NCI-H82 treated with DMSO at 0.1 percent for 48 hours (cell line): ENCODE results near the gene ITGA5.

Source experiments
- DNase-seq: peaks from one replicate; lab custom pipeline; 2025; ENCODE audit not compliant: unreplicated experiment; lab: John Stamatoyannopoulos, UW

ITGA5 gene

DNA sequence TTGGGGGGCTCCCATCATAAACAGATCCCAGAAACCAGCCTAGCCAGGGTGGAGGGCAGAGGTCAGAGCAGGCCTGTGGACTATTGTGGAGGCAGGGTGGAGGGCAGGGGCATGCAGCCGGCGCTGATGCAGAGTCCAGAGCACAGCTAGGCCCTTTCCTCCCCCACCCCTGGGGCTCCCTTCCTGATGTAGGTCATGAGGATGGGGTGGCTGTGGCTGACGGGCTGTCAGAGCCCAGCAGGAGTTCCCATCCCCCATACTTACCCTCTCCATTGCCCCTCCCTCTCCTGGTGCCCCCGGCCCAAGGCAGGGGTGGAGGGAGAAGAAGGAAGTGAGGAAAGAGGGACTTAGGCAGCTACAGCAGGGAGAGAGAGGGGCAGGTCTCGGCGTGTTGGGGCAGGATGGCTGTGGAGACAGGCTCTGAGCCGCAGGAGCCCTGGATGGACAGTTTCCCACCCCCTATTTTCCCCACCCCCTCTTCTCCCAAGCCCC, 28.8 kb downstream of the ITGA5 start:
- DNase-seq = no peak

DNA sequence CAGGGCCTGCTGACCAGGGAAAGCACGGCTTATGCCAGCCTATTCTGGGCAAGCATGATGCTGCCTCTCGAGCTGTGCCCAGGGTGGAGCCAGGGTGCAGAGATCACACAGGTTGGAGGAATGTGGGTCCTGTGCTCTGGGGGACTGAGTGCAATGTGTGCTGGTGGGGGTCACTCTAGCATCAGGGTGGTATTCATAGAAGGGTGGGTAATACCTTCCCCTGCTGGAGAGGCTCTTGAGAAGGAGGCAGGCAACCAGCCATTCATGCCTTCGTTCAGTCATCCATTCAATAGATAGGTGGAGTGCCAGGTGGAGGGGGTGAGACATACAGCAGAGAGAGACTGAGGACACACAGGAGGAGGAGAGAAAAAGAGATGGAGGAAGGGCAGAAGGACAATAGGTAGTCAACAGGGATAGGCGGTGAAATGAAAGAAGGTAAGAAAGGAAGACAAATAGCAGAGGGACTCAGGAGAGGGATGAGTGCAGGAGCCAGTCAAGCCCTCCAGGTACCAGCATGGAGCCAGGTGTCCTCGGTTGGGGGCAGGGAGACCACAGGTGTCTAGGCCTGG, 29.4 kb downstream of the ITGA5 start:
- DNase-seq = no peak

DNA sequence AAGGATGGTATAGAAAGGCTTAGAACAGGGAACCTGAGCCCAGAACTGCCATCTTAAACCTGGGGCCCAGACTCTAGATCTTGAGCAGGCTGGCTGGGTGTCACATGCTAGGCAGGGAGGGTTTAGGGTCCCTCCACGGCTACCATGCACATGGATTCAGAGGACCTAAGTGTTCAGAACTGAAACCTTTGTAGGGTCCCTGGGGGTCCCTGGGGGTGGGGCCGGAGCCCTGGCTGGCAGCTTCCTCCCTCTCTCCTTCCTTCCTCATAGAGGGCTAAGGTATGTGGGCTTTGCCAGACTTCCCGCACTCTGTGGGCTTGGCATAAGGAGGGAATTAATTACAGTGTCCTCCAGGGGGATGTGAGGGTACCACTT, 29.9 kb downstream of the ITGA5 start:
- no peak for DNase-seq

DNA sequence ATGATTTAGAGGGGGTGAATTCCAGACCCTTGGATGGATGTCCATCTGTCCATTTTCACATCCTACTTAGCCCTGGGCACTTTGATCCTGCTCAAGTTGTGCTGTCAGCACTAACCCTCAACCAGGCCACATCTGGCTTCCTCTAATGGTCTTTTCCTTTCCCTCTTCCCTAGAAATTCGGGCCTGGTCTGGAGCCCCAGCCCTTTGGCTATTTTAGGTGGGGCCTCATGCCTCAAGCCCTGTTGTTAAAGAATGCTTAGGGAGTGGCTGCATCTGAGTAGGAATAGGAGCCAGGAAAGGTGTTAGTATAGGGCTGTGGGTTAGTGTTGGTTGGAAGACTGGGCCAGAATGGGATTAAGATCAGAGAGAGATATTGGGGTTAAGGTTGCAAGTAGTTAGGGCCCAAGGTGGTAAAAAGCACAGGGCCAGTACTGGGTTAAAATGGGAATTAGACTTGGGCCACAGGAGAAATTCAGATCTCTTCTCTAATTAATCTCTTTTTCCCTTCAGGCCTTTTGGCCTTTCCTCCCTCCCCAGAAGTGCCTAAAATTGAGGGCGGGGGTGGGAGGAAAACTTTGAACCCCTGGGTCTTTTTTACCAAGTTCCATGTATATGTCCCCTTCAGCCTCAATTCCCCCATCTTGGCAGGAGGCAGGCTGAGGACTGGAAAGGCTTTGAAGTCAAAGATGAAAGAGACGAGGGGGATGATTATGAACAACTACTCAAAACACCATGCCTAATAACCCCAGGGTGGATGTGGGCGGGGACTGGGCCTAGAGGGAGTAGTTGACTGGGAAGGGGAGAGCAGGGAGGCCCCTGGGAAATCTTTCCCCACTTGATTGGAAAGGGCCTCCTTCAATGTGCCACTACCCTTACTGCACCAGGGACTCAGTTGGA, 30.6 kb downstream of the ITGA5 start:
- peak; percentile 61 for DNase-seq

DNA sequence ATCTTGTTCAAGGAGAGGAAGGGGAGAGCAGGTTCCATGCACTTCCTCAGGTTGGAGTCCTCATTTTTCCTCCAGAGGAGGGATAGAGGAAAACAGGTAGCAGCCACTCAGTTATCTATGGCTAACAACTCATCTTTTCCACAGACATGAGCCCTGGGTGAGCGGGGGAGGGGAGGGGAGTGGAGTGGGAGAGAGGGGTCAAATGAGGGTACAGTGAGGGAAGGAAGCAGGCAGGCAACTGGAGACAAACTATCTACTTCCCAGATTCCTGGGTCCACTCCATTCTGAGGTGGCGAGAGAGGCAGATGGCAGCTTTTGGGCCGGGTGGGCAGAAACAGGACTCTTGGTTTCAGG, 32.0 kb downstream of the ITGA5 start:
- no peak for DNase-seq

DNA sequence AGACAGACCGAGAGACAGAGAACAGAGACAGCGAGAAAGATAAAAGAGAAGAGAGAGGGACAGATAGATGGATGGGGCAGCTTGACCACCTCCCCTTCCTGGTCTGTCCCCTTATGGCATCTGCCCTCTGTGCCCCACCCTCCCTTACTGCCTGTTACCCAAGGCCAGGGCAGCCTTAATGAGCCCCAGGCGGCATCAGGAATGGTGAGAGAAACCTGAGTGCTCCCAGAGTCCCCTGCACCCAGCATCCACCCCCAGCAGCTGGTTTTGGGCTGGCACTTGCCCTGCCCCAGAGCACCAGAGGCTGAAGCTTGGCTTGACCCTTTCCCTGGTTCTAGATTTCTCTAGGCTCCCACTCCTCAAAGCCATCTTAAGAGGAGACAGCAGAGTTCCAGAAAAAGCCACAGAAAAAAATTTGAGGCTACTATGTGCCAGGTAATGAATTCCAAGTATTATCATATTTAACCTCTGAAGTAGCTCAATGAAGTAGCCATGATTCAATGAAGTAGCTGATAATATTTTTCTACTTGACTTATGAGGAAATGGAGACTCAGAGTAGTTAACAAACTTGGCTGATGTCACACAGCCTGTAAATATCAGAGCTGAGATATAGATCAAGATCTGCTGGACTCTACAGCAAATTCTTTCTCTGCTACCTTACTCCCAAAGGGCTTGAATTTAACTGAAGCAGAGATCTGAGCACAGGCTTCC, 32.5 kb downstream of the ITGA5 start:
- DNase-seq = no peak

DNA sequence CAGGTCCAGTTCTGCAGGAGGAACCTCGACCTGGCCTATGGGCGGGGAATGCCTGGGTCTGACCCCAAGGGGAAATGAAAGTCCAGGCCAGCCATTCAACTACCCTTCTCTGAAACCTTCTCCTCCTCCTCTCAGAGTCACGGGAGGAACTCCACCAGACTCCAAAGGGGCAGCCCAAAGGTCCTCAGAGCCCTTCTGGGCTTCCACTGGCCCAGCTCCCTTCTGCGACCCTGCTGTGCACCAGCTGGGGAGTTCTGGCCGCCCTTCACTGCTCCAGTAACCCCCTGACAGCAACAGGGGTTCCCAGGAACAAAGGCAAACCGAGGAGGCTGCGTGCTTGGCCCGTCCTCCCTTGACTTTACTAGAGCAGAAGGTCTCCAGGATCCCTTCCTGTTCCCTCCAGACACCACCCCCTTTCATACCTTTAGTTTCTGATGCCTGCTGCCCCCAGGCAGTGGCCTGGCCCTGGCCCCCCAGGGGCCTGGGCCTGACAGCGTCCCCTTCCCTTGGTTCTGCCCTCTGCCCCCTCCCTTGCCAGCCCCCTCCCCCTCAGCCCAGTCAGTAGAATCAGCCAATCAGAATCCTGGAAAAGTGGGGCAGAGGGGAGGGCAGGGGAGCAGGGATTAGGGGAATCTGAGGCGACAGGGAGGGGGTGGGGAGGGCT, 33.7 kb downstream of the ITGA5 start:
- DNase-seq = peak; percentile 85

DNA sequence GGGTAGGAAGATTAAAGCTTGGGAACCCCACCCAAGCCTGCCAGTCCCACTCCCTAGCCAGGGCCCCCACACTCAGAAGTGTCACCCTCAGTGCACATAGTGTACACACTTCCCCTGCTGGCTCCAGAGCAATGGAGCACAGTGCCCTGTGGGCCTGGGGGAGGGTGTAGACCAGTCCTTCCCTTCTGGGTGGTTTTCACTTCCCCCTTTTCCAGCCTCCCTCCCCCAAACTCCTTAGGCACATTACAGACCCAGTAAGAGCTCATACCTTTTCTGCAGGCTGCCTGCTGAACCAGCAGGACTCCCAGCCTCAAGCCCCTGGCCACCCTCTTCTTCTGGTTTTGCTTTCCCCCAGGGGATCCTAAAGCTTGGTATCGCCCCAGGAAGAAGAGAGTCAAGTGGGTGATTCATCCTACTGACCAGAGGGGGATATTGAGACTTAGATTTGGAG, 34.5 kb downstream of the ITGA5 start, which contains the start of gene ZNF385A:
Gene ZNF385A, minus strand, starts transcription at position 143 of the 451 bp plus-strand sequence. CDS start 219 bp downstream, outside the sequence.
- DNase-seq = no peak

DNA sequence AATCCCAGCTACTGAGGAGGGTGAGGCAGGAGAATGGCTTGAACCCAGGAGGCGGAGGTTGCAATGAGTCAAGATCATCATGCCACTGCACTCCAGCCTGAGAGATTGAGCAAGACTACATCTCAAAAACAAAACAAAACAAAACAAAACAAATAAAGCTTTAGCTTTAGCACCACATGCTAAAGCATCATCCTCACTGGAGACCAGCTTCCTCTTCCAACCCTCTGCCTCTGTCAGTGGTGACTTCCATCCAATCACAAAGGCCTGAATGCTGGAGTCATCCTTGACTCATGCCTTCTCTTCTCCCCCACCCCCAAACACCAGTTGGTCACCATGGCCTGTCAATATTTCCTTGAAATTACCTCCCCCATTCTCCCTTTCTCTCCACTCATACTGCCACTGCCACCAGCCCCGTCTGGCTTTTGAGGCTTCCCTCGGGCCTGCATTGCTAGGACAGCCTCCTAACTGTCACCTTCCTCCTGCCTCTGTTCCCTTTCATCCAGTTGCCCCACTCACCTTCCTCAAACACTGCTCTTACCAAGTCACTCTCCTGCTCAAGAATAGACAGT, 35.9 kb downstream of the ITGA5 start:
- no peak for DNase-seq

DNA sequence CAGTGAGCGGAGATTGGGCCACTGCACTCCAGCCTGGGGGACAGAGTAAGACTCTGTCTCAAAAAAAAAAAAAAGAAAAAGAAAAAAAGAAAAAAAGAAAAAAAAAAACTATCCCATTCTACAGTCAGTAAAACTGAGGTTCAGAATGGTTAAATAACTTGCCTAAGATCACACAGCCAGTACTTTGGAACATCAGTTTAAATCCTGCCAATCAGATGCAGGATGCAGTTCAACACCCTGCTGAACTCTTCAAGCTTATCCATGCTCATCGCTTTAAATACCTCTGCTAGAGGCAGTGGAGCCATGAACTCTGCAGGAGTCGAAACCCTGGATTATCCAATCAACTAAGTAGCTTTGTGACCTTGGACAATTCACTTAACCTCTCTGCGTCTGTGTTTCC, 37.9 kb downstream of the ITGA5 start:
- DNase-seq = no peak

DNA sequence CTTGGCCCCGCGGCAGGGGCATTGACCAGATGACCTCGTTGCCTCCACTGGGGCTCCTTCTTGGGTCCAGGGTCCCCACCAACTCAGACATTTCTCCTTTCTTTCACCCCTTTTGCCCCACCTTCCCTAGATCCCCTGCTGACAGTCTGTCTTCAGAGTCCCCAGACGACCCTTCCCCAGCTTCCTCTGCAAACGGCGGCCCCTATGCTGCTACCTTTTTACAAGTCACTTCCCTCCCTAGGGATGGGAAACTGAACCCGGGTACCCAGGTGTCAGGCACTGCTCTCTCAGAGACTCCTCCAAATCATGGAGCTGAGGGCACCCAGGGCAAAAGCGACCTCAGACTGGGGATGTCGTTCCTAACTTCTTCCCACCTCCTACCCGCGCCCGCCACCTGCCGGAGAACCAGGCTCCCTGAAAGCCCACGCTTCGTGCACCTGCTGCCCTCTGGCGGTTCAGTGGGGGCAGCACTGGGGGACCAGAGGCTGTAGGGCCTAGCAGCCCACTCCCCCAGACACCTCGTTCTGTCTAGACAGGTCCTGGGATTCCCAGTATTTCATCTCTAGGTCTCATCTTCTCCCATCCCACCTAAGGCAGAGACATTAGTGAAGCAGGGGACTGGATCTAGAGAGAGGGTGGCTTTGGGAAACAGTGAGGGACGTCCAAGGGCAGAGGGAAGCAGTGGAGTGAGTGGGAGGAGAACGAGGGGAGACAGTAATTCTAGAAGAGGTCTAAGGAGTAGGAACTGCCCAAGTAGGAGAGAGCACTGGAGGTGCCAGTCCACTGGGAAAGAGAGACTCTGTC, 39.5 kb downstream of the ITGA5 start:
- DNase-seq = peak; percentile 65

DNA sequence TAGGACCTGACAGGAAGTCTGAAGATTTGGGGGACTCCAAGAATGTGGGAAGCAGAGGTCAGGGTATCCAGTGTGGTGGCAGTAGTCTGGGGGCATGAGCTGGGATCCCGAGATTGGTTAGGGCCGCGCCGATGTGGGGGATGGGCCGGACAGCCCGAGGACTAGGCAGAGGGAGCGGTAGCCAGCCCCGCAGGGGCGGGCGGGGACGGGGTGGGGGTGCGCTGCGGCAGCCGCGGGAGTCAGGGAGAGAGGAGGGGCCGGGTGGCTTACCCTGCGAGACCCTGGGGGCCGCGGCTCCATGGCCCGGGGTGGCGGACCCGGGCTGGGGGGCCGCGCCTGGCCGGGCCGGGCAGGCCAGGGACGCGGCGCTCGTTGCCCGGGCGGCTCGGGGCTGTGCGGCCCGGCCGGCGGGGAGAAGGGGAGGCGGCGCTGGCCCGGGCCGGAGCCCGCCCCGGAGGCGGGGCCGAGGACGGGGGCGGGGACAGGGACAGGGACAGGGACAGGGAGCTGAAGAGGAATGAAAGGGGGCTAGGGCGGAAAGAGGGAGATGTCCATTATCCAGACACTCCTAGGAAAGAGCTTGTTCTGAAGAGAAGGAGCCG, 40.2 kb downstream of the ITGA5 start:
- DNase-seq = no peak

DNA sequence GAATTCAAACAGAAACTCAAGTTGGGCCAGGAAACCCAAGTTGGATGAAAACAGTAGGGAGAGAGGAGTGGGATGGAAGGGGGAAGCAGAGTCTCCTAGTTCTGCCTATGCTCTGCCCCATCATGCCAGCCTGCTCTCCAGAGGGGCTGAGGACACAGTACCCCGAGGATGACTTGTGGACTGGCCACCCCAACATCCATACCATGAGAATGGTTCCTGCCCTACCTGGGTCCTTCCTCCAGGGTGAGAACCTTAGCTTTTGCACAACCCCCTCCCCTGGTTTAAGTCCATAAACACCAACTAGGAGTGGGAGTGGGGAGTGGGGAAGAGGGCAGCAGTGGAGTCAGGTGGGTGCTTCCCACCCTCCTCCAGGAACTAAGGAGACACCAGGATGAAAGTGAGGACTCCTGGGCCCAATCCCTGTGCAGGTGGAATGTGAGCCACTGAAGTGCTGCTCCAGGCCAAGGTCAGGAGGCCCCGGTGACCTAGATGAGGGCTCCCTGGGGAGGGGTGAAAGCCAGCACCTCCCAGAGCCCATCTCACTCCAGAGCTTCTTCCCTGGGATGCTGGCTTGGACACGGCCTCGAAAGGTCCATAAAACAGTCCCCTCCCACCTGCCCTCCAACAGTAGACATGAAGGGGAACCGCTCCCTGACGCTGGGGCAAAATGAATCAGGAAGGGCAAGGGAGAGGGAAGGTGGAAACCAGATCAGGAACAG, 41.1 kb downstream of the ITGA5 start:
- no peak for DNase-seq

DNA sequence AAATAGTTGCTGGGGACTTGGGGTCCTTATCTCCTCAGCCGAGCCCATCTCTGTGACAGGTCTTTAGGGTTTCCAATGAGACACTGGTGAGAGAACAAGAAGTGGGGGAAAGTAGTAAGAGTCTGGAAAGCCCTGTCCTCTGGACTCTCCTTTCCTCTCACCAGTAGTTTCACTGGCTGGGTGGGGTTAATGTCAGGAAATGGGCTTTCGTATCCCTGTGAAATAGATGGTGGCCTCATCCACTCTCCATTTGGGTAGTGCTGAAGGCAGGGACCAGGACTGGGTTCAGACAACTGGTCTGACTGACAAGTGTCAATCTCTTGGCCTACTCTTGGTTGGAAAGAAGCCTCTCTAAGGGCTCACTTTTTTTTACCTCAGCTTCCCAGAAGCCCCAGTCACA, 42.1 kb downstream of the ITGA5 start:
- DNase-seq = no peak

DNA sequence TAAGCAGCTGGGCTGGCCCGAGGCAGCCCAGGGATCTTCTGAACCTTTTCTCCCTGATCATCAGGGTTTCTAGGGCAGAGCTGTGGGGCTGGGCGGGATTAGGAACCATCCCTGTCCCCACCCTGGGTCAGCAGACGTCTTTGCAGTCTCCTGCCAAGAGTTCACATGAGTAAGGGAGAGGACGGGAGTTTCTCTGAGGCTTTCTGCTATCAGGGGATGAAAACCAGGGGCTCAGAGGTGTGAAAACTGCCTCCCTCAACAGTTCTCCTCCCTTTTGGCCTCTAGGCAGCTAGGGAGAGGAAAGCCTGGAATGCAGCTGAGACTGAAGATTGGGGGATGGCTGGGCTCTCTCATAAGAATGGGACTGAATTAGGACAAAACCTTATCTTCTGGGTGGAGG, 42.5 kb downstream of the ITGA5 start:
- DNase-seq = no peak

DNA sequence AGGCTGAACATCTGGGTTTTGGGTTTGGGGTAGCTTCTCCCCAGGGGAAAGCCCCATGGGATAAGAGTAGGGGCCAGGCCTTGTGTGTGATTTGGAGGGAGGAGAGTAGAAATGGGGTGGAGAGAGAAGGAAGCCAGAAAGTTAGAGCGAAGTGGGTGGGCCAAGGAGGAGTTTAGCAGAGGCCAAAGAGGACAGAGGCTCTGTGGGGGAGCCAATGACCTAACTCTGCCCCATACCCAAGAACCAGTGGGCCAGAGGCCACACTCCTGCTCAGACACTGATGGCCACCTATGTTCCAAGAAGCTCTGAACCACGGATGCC, 43.8 kb downstream of the ITGA5 start:
- DNase-seq = no peak

DNA sequence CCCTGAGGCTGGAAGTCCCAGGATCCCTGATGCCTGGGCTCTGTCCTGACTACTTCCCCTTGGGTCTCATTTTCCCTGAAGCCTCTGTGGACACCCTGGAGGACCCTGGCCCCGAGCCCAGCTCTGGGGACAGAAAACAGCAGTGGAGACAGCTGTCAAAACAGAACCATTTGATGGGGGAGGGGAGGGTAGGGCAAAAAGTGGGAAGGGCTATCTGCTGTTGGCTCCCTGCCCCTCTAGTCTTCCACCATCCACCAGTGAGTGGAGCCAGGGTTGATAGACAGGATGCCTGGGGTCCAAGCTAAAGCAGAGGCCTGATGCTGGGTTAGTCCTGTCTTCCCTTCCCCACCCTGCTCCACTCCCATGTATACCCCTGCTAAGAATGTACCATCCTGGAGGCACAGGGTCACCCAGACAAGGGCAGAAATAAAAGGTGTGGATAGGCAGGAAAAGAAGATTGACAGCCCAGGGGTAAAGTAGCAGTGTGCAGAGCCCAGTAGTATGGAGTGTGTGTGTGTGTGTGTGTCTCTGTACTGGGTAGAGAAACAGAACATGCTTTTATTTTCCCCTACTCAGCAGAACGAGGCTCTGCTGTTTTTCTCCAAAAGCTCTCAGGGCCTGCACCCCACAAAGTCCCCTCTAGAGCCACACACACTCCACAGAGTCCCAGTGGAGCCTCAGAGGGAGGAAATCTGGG, 44.4 kb downstream of the ITGA5 start:
- no peak for DNase-seq

DNA sequence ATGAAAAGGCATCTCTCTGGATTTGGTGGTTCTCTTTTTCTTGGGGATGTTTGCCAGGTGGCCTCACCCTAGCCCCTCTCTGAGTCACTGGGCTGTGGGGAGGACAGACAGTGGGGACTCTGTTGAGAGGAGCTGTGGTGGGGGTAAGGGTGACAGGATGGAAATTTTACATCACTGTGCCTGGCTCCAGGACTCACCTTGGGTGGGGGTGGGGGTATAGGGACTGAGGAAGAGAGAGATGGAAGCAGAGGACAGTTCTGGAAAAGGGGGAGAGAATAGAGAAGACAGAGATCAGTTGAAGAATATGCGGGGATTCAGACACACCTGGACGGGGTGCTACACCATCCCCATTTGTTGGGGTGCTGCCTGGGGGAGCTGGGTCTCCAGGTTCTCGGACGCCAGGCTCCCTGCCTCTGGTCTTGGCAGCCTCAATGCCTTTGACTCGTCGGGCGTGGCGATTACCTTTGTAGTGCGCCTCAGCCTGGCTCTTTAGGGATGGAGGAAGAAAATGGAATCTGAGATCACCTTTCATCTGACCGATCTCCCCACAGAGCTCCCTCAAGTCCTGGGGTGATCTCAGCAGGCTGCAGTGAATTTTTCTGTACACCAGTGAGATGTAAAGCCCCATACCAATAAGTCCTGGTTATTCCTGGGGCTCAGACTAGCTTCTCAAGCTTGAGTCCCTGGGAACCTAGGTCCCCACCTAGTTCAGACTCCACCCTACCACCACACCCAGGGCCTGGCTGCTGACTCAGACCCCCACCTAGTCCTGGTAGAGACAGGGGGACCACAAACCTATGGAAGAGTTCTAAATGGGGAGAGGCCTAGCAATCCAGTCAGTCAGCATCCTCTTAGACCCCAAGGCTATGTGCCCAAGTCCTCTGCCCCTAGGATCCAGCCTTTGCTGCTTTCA, 45.2 kb downstream of the ITGA5 start:
- no peak for DNase-seq
